Measurements from ENCODE around the gene SPATA20.

SPATA20 gene

DNA sequence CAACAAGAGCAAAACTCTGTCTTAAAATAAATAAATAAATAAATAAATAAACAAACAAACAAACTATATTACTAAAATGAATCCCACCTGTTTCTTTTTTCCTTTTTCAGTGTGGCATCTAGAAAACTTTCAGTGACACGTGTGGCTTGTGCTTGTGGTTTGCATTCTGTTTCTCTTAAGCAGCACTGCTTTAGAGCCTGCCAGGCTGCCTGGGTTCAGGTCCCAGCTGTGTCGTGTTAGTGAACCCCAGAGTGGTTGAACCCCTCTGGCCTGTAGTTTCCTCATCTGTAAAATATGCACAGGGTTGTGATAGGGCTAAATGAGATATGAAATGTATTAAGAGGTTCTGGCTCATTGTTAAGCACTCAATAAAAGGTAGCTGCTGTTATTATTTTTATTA is 26.5 kb upstream of the SPATA20 start:
- no peak for DNase-seq (ENCODE audit: low spot score)

DNA sequence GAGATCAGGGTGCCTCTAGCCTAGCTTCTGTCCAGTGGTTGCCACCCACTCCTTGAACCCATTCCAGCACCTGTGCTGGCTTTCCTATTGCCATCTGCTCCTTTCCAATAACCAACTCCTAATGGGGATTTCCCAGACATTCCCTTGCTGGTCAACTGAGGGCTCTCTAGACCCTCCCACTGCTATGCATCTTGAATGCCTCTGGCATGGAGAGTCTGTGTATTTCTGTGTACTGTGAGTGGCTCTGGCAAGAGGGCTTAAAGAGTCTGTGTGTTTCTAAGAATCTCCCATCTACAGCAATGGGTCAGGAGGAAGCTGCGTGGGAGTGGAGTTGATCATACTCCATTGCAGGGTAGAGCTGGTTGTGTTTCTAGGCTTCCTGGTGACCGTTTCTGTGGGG is 25.5 kb upstream of the SPATA20 start:
- no peak for DNase-seq (ENCODE audit: low spot score)

DNA sequence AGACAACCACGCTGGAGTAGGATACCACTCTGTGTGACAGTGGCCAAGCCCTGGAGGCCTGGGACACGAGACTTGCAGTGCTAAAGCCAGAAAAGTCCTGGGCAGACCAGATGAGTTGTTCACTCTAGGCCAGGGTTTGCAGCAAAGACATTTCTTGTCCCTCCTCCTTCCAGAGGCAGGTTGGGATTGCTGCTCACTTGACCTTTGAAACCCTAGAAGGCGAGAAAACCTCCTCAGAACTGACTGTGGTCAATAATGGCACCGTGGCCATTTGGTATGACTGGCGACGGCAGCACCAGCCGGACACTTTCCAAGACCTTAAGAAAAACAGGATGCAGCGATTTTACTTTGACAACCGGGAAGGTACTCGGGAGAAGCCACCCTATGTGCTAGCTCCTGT is 24.2 kb upstream of the SPATA20 start:
- DNase-seq (ENCODE audit: low spot score): no peak

DNA sequence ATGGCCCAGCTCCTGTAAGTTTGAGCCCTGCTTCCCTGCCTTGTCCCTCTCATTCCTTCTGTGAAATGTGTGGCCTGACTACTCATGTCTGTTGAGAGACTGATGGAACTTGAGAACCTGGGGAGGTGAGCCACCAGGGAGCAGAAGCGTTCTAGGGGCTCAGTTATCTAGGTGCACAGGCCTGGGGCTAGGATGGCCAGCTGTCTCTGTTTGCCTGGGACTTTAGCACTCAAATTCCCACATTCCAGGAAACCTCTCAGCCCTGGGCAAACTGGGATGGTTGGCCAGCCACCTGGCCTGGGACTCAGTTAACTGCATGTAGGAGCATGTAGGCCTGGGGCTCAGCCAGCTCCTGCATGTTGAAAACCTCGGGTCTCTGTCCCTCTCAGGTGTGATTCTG is 23.8 kb upstream of the SPATA20 start:
- no peak for DNase-seq (ENCODE audit: low spot score)

DNA sequence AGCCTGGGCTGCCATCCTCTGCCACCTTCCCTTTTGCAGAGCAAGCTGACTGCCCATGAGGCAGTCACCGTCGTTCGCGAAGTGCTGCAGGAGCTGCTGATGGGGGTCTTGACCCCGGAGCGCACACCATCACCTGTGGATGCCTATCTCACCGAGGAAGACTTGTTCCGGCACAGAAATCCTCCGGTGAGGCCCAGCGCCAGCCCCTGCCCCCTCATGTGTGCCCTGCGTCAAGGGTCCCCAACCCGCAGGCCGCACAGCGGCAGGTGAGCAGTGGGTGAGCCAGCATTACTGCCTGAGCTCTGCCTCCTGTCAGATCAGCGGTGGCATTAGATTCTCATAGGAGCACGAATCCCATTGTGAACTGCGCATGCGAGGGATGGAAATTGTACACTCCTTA is 22.1 kb upstream of the SPATA20 start:
- DNase-seq (ENCODE audit: low spot score): no peak

DNA sequence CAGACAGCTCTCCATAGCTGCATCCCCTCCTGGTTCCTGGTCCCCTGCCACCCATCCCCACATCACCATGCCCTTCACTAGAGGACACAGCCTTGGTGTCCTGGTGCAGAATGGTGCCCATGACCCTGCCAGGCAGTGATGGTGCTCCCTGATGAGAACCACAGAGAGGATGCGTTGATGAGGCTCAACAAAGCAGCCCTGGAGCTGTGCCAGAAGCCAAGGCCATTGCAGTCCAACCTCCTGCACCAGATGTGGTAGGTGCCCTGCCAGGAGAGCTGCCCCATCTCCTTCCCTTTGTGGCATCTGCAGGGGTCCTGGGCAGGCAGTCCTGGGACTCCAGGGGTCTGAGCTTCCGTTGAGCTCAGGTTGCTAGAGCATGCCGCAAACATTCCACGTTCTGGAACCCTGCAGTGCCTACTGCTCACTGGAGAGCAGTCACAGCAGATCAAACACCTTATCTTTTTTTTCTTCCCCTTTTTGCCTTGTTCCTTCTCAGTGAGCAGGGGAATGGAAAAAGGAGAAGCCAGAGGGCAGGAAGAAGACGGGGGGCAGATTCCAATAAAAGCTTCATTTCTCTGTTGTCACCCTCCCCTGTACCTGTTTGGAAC is 19.7 kb upstream of the SPATA20 start:
- no peak for DNase-seq (ENCODE audit: low spot score)

DNA sequence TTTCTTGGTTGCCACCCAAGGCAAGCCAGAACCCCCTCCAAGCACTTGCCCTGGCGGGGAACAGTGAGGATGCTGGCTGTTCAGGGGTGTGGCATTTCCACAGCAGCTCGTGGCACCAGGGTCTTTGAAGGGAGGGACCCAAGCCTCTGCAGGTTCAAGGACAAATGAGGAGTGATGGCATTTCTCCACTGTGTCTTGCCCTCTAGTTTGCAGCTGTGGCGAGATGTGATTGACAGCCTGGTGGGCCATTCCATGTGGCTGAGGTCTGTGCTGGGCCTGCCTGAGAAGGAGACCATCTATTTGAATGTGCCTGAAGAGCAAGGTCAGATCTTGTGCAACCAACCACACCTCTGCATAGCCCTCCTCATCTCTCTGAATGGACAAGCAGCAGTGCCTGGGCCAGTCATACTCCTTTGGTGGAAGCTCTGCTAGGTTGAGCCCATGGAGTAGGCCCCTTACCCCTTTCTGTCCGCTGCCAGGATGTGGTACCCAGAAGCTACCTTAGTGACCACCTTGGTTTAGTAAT is 19.0 kb upstream of the SPATA20 start:
- DNase-seq (ENCODE audit: low spot score): no peak

DNA sequence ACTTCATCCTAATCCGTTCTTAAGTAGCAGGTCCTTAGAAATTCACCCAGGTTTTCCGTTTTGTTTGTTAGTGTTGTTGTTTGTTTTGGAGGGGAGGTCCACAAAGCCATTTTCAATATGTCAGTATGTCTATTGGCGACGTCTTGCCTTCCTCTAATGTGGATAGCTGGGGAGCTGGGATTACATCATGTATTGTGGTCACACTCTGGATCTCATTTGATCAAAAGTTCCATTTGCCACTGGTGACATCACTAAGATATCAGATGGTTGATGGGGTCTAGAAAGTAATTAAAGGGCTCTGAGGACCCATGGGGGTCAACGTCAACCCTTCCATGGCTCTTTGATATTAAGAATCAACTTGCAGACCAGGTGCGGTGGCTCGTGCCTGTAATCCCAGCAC is 17.1 kb upstream of the SPATA20 start:
- DNase-seq (ENCODE audit: low spot score): no peak

DNA sequence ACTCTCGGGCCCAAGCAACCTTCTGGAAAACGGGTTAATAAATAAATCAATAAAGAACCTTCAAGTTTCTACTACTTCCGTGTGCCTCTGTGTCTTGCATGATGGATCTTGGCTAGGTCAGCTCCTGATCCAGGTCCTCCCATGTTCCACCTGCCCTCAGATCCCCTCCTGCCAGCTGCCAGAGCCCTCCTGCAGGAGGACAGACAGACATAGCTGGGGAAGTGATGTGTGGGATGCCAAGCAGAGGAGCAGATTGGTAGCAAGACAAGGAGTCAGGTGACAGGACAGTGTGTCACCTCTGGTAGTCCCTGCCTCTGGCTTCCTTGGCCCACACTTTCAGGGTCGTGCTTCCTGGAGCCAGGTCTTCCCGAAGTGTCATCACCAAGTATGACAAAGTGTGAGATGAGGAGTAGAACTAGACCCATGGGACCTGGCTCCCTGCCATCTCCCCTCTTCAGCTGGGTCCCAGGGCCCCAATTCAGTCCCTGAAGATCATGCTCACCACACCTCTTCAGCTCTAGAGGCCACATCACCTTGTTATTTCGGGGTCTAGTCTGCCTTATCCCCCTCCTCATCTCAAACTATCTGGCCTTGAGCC is 15.4 kb upstream of the SPATA20 start:
- DNase-seq (ENCODE audit: low spot score): no peak

DNA sequence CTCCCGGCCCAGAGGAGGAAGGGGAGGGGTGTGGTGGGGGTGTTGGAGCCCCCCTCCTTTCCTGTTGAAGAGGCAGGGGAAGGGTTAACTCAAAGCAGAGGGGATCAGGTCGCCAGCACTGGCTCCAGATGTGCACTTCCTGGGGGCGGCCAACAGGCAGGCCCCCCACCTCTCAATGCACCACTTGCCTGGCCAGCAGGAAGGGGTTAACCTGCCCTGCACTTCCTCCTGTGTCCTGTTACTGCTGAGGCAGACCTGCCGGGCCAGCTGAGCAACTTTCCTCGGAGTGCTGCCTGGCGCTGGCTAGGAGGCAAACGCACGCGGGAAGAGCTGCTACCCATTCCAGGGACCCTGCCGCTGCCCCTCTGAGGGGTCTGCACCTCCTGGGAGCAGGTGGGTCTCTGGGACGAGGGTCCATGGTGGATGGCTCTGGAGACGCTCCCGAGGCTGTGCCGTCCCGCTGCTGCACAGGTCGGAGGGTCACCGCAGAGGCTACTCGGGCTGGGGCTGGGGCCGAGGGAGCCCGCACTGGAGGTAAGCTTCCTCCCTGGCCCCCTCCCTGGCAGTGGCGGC is 14.4 kb upstream of the SPATA20 start, which contains the start of gene EPN3:
EPN3 (plus strand) TSS at position 284 of the 573 bp plus-strand sequence. CDS start 3,822 bp downstream, outside the sequence.
- DNase-seq (ENCODE audit: low spot score): peak; percentile 48

DNA sequence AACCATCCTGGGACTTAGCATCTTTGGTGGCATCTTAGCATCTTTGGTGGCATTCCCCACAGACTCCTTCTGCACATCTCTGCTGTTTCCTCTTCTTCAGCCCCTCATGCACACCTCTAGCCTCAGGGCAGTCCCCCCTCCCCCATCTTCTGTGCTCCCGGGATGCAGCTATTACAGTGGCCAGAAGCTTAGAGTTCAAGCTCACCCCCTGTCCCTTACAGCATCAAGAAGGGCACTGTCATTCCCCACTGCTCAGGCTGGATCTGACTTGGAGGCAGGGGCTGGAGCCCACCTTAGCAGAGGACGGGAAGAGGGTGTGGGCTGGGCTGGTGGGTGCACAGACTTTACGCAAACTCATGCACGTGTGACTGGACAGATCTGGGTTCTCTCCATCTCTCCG is 13.8 kb upstream of the SPATA20 start:
- no peak for DNase-seq (ENCODE audit: low spot score)

DNA sequence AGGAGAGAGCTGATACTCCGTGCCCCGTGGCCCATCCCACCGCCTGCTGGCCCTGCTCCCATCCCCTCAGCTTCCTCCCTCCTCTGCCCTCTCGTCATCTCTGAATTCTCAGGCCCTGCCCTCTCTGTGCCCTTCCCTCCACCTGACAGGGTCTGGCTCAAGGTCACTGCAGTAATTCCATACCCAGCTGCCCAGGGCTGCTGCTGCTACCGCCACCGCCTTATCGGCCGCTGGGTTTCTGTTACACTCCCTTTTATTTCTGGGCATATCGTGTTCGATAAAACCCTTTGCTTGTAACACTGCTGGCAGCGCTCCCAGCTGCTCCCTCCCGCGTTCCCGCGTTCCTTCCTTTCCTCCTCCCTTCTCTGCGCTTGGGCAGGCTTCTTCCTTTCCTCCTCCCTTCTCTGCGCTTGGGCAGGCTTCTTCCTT is 13.2 kb upstream of the SPATA20 start:
- DNase-seq (ENCODE audit: low spot score): no peak

DNA sequence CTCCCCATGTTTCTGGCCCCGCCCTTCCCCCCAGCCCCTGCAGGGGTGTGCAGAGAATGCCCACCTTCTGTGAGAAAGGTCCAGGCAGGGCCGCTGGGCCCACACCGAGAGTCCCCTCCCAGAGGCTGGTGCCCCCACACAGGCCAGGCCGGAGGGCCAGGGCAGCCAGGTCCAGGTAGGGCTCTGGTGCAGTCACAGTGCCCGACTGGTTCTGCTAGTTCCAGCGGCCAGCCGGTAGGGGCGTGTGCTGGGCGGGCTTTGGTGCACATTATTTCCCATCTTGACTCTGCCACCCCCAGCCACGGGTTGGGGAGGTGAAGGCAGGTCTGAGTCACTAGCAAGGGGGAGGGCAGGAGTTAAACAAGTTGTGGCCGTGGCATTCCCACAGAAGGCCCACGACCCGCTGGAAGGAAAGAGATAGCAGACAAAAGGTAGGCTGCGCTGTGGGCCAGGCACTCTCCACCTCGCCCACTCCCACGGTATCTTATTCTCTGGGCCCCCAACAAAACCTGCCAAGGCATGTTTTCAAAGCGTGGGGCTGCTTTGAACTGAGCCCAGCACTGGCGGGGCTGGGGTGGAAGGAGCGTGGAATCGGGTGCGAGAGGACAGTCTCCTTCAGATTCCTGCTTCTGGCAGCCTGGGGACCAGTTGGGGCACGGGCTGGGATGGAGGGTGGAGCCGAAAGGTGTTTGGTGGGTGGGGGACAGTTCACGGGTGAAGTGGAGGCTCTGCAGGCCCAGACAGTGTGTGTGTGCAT is 12.6 kb upstream of the SPATA20 start:
- DNase-seq (ENCODE audit: low spot score): peak; percentile 62

DNA sequence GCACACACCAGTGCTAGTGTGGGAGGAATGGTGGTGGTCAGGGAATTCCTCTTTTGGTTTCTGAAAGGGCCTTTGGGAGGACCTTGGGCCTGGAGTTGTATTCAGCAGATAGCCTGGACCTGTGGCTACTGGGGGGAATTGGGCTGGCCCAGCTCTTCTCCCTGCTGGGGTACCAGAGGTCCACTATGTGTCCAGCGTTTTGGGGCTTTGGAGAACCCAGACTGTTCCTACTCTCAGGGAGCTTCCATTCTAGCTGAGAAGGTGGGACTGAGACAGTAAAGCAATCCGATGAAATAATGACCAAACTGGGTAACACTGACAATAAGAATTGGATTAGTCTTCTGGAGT is 12.0 kb upstream of the SPATA20 start:
- DNase-seq (ENCODE audit: low spot score): no peak

DNA sequence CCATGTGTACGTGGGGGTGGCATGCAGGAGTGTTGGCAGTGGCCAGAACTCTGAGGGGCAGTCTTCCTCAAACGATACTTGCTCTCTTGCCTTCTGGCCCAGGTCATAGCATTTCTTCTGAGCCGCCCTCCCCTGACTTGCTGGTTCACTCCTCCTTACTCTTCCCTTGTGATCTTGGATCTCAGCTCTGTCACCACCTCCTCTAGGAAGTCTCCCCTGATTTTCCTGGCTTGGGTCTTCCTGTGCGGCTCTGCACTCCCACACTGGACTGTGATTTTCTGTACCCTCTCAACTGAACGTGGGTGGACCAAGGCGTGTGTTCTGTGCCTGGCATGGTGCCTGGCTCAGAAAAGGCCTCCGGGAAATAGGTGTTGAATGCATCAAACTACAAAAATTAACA is 11.6 kb upstream of the SPATA20 start:
- no peak for DNase-seq (ENCODE audit: low spot score)

DNA sequence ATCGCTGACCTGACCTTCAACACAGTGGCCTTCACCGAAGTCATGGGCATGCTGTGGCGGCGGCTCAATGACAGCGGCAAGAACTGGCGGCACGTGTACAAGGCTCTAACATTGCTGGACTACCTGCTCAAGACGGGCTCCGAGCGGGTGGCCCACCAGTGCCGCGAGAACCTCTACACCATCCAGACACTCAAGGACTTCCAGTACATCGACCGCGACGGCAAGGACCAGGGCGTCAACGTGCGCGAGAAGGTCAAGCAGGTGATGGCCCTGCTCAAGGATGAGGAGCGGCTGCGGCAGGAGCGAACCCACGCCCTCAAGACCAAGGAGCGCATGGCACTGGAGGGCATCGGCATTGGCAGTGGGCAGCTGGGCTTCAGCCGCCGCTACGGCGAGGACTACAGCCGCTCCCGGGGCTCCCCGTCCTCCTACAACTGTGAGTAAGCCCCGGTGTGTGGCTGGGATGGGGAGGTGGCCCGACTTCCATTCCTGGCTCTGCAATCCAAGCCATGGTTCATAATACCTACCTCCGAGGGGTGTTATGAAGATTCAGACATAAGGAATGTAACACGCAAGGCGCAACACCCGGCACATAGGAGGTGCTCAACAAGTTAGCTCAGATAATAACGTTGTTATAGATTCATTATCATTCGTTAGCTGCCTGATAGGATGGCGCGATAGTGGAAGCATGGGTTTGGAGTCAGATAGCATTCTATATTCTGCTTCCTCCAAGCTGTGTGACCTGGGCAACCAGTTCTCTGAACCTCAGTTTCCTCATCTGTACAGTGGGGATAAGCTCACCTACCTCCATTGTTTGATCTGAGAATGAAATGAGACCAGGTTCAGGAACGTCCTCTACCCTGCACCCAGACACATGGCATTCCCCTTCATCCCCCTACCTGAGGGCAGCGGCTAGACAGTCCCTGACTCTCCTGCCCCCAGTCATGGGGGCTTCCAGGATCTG is 10.0 kb upstream of the SPATA20 start:
- no peak for DNase-seq (ENCODE audit: low spot score)

DNA sequence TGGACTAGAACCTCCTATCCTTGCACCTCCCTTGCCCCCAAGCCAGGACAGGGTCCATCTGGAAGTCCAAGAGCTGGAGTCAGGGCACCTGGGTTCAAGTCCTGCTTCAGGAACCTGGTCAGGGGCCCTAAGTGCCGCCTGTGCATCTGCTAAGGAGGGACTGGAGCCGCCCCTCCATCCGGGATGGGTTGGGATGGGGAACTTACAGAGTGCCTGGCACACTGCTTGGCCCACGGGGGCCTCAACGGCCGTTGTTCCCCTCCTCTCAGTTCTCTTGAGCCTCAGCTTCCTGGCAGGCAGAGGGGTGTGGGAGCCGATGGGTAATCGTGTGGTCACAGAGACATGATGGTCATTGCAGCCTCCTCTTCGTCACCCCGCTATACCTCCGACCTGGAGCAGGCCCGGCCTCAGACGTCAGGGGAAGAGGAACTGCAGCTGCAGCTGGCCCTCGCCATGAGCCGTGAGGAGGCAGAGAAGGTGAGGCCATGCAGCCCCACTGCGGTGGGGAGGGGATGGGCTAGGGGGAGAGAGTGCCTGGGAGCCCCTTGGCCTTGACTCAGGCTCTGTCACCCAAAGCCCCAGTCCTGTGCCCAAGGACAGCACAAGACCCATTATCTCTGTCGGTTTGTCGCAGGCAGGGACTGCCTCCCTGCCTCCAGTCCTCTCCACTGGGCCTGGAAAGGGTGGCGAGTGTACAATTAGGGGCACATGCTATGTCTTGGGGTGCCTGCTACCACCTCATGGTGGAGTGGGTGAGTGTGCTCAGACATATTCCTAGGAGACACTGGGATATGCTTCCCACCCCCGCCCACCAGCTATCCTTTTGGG is 9.0 kb upstream of the SPATA20 start:
- no peak for DNase-seq (ENCODE audit: low spot score)

DNA sequence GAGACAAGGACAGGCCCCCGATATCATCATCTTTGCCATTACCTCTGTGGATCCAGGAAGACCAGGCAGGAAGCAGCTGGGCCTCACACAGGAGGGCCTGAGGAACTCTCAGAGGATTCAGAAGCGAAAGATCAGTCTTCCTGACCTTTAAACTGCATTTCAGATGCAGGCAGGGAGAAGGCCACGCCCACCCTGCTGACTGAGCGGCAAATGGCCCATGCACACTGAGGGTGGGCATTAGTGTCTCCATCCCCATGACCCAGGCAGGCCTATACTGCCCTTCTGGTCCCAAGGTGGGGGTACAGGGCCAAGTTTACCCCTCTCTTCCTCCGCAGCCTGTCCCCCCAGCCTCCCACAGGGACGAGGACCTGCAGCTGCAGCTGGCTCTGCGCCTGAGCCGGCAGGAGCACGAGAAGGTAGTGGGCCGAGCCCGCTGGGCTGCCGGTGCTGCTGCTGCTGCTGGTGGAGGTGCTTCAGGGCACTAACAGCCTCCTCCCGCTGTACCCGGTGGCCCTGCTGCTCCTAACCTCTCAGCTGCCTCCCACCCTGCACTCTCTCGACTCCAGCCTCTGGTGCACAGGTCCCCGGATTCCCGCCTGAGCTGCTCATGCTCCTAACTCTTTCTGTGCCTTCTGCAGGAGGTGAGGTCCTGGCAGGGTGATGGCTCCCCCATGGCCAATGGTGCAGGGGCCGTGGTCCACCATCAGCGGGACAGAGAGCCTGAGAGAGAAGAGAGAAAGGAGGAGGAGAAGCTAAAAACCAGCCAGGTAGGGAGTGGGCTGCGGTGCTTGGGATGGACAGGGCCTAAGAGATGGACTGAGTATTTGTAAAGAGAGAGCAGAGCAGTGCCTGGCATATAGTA is 8.2 kb upstream of the SPATA20 start:
- no peak for DNase-seq (ENCODE audit: low spot score)

DNA sequence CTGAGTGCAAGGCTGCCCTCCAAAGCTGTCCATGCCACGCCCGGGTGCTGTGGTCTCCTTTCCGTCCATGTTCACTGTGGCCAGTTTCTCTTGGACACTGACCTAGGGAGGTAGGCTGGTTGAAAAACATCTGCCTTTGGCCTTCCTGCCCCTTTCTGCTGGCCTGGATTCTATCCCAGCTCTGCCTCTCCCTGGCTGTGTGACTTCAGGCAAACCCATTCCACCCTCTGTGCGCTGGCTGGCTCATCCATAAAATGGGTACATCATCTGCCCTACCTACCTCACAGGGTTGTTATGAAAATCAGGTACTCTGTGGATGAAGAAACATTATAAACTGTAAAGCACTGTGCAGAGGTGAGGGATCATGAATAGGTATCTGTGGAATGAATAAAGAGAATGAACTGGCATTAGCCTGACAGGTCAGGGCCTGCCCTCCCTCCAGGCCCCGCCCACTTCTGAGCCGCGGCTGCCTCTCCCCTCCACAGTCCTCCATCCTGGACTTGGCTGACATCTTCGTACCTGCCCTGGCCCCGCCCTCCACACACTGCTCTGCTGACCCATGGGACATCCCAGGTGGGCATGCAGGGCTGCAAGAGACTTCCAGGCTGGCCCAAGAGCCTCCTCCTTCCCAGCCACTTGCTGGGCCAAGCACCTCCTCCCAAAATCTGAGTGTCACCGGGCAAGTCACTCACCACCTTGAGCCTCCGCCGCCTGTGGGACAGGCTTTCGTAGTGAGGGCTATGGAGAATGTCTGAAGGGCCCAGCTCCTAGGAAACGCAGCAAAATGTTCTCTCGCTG is 7.0 kb upstream of the SPATA20 start:
- DNase-seq (ENCODE audit: low spot score): peak; percentile 66

Data from LoVo (cell line).